GM06990 (cell line): ENCODE measurements around the gene ATP1A2.

Source experiments
- DNase-seq: peaks from one replicate; pipeline ENCODE4 v3.0.0-alpha.2; 2011; ENCODE audit not compliant: insufficient read length; ENCODE audit errors: extremely low read depth
- H3K27me3 ChIP-seq: replicated peaks from 2 replicates; pipeline ENCODE4 v1.6.0; 2011; ENCODE audit warnings: low read length; ENCODE audit not compliant: control insufficient read depth, insufficient read depth
- H3K36me3 ChIP-seq: 2 replicates; pipeline ENCODE4 v1.5.1; 2011; ENCODE audit warnings: low read length; ENCODE audit not compliant: control insufficient read depth, insufficient read depth
- H3K4me3 ChIP-seq: replicated peaks from 2 replicates; pipeline ENCODE4 v1.5.1; 2011; ENCODE audit warnings: low read depth, mild to moderate bottlenecking, control low read depth, low read length
- CTCF ChIP-seq: IDR thresholded peaks from 2 replicates; pipeline ENCODE4 v1.5.1; 2011; ENCODE audit warnings: low read length, control low read depth, mild to moderate bottlenecking, inconsistent platforms; ENCODE audit not compliant: insufficient read depth, poor library complexity, severe bottlenecking

Gene ATP1A2

GRCh38 chr1:160115545-160116282 is at the start of gene ATP1A2:
TSS of gene ATP1A2 (plus strand) at chr1:160115759. CDS start at chr1:160115862, 103 bp downstream.
- Histone ChIP-seq H3K27me3 (peaks cover 1% of the 10 kb centered on the region), H3K36me3 (no peaks in the 10 kb centered on the region), H3K4me3 (no peak within 1 kb of the TSS)
- TF ChIP-seq CTCF = no peak
- DNase-seq = no peak

- TF ChIP-seq CTCF = no peak
- Histone ChIP-seq H3K27me3 (peaks cover 6% of the 10 kb centered on the region), H3K4me3 (no peak overlapping the region), H3K36me3 (no peaks in the 10 kb centered on the region)
- no peak for DNase-seq
These were observed 48.5 kb upstream of the ATP1A2 start for GRCh38 chr1:160066829-160067745.

- DNase-seq = no peak
- Histone ChIP-seq H3K4me3 (no peak overlapping the region), H3K27me3 (peaks cover 6% of the 10 kb centered on the region), H3K36me3 (no peaks in the 10 kb centered on the region)
- no peak for TF ChIP-seq CTCF
These were observed 47.3 kb upstream of the ATP1A2 start for GRCh38 chr1:160068225-160068624.

- no peak for DNase-seq
- TF ChIP-seq CTCF = no peak
- Histone ChIP-seq H3K27me3 (peaks cover 5% of the 10 kb centered on the region), H3K4me3 (peak within 1 kb of the TSS; percentile 59), H3K36me3 (no peaks in the 10 kb centered on the region)
These were observed 45.9 kb upstream of the ATP1A2 start, which contains the start of gene KCNJ10 for GRCh38 chr1:160069460-160070231. TSS of gene KCNJ10 (minus strand) at chr1:160070160. CDS start at chr1:160042532, 27,628 bp downstream.
